Activated CD8-positive, alpha-beta T cell treated with anti-CD3 and anti-CD28 coated beads for 36 hours (primary cell): Measurements from ENCODE around the gene DNASE1L2. TPM values are rescaled to one million over a fixed set of nuclear protein-coding genes. Genes with fewer than 3 reads are reported as not detected.

Experiments used
- ATAC-seq: fragments of 200-7000 bp; cut with Tn5 transposase; one replicate; pipeline ENCODE4 v1.10.0; 2021; ENCODE audit warnings: mild to moderate bottlenecking, moderate library complexity
- CTCF ChIA-PET: fragments of 350-600 bp; sonication (Branson Sonifier 250); formaldehyde crosslinking; loops from one replicate; lab custom pipeline; 2021; ENCODE audit warnings: antibody characterized with exemption; lab: Charles Lee
- POLR2A ChIA-PET: fragments of 350-600 bp; sonication (Branson Sonifier 250); formaldehyde crosslinking; loops from one replicate; lab custom pipeline; 2021; ENCODE audit warnings: antibody characterized with exemption; lab: Charles Lee
- DNase-seq: peaks from one replicate; pipeline ENCODE4 v3.0.0-alpha.2; 2020
- H3K27ac Mint-ChIP-seq: one replicate; pipeline ENCODE4 v1.8.0; 2021; ENCODE audit warnings: mild to moderate bottlenecking, mixed read lengths
- H3K27me3 Mint-ChIP-seq: one replicate; pipeline ENCODE4 v1.8.0; 2021; ENCODE audit warnings: mixed read lengths
- H3K36me3 Mint-ChIP-seq: one replicate; pipeline ENCODE4 v1.8.0; 2021; ENCODE audit warnings: low read depth, mixed read lengths
- H3K4me1 Mint-ChIP-seq: one replicate; pipeline ENCODE4 v1.8.0; 2021; ENCODE audit warnings: low read depth, mixed read lengths
- H3K4me3 Mint-ChIP-seq: one replicate; pipeline ENCODE4 v1.8.0; 2021; ENCODE audit warnings: mild to moderate bottlenecking, moderate library complexity, mixed read lengths
- H3K9me3 Mint-ChIP-seq: one replicate; pipeline ENCODE4 v1.8.0; 2021; ENCODE audit warnings: mixed read lengths
- intact Hi-C: fragments of 100-400 bp; cut with micrococcal nuclease; formaldehyde crosslinking; loops from one replicate; pipeline ENCODE4 v1.10.0; 2022
- total RNA-seq, 2 experiments: library from RNA; stranded (reverse); gene quantifications; one replicate each; pipeline ENCODE4 v1.2.3, GENCODE V29; 2021
- TF ChIP-seq, protein P1 (sequence below): fragments of 200-600 bp; IDR thresholded peaks from one replicate; pipeline ENCODE4 v1.8.0; 2022; ENCODE audit warnings: antibody characterized with exemption, mild to moderate bottlenecking

The DNASE1L2 gene
- total RNA-seq, 2 experiments from 2014 or later = 0.32 to 0.51 TPM

- Mint-ChIP-seq H3K27ac (no peak overlapping the region), H3K4me1 (peaks cover 7% of the 10 kb centered on the region), H3K36me3 (peaks cover 18% of the 10 kb centered on the region), H3K27me3 (no peaks in the 10 kb centered on the region), H3K4me3 (no peak overlapping the region), H3K9me3 (no peaks in the 10 kb centered on the region)
- ChIA-PET CTCF (no interaction called here), POLR2A (no interaction called here)
- DNase-seq = no peak
- no peak for ATAC-seq
- intact Hi-C loops = no loop called here
- TF ChIP-seq, protein P1, sequence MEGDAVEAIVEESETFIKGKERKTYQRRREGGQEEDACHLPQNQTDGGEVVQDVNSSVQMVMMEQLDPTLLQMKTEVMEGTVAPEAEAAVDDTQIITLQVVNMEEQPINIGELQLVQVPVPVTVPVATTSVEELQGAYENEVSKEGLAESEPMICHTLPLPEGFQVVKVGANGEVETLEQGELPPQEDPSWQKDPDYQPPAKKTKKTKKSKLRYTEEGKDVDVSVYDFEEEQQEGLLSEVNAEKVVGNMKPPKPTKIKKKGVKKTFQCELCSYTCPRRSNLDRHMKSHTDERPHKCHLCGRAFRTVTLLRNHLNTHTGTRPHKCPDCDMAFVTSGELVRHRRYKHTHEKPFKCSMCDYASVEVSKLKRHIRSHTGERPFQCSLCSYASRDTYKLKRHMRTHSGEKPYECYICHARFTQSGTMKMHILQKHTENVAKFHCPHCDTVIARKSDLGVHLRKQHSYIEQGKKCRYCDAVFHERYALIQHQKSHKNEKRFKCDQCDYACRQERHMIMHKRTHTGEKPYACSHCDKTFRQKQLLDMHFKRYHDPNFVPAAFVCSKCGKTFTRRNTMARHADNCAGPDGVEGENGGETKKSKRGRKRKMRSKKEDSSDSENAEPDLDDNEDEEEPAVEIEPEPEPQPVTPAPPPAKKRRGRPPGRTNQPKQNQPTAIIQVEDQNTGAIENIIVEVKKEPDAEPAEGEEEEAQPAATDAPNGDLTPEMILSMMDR = no peak
Observed at GRCh38 chr16:2228161-2228824, 8.0 kb upstream of the DNASE1L2 start.

GRCh38 chr16:2229091-2229490 lies 7.2 kb upstream of the DNASE1L2 start:
- intact Hi-C loops = no loop called here
- Mint-ChIP-seq H3K9me3 (no peaks in the 10 kb centered on the region), H3K36me3 (peaks cover 21% of the 10 kb centered on the region), H3K27me3 (no peaks in the 10 kb centered on the region), H3K4me1 (peaks cover 7% of the 10 kb centered on the region), H3K27ac (no peak overlapping the region), H3K4me3 (no peak overlapping the region)
- no peak for DNase-seq
- no peak for ATAC-seq
- POLR2A ChIA-PET = interaction anchor here (1.6 to 1.8 kb wide), 2 partner anchors 34 to 74 kb away, joined by 4 read pairs; partner anchors contain the start of gene TRAF7
- TF ChIP-seq, protein P1 = no peak
- CTCF ChIA-PET = no interaction called here

DNA sequence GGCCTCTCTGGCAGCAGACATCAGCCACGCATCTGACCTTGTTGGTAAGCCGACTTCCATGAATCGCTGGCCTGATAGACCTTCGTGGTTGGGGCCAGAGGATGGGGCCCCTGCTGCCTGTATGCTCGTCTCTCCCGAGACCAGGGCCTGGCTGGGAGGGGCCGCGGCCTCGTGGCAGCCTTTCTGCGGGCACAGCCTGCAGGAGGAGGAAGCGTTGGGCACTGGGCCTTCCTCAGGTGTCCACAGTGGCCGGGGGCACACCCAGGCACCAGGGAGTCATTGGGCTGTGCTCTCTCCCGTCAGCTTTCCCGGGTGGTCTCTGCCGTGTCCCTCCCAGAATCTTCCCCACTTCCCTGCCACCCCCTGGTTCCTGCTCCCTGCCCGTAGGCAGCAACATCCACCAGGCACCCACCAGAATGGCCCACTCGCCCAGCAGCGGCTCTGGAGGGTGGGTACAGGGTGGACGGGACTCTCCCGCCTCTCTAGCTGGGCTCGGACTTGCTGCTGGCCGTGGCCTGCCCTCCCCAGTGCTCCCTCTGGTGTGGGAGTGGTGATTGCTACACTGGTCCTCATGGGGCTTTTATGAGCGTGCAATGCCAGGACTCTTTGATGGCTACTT lies 6.5 kb upstream of the DNASE1L2 start:
- POLR2A ChIA-PET = interaction anchor here (1.2 to 3.4 kb wide), 4 partner anchors 19 to 75 kb away, joined by 4 to 19 read pairs (median 4); partner anchors contain the start of genes BRICD5, ECI1 and TRAF7
- H3K4me1 Mint-ChIP-seq = peaks cover 5% of the 10 kb centered on the region
- no peak overlapping the region for H3K27ac Mint-ChIP-seq
- no peaks in the 10 kb centered on the region for H3K9me3 Mint-ChIP-seq
- no peak for DNase-seq
- no peak overlapping the region for H3K4me3 Mint-ChIP-seq
- H3K36me3 Mint-ChIP-seq = peaks cover 25% of the 10 kb centered on the region
- no peak for ATAC-seq
- H3K27me3 Mint-ChIP-seq = no peaks in the 10 kb centered on the region
- CTCF ChIA-PET = no interaction called here
- TF ChIP-seq, protein P1 = no peak
- intact Hi-C loops = no loop called here

DNA sequence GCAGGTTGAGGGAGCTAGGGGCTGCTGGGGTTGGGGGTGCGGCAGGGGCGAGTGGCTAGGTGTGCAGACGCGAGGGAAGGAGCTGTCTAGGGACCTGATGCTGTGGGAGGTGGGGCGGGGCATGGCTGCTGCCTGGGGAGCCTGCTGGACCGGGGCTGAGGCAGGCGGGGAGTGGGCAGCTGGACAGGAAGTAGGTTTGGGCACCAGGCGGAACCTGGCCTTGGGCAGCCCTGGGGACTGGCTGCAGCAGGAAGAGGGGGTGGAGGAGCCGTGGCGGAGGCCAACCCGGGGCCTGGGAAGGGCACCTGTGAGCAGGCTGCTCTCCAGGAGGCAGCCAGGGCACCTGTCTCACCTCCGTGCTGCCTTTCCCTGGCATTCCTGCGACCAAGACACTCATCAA lies 5.9 kb upstream of the DNASE1L2 start:
- no peak for DNase-seq
- peaks cover 5% of the 10 kb centered on the region for H3K4me1 Mint-ChIP-seq
- H3K27ac Mint-ChIP-seq = no peak overlapping the region
- intact Hi-C loops = no loop called here
- TF ChIP-seq, protein P1 = no peak
- H3K36me3 Mint-ChIP-seq = peaks cover 31% of the 10 kb centered on the region
- POLR2A ChIA-PET = interaction anchor here (1.2 to 3.4 kb wide), 4 partner anchors 20 to 75 kb away, joined by 4 to 19 read pairs (median 4); partner anchors contain the start of genes BRICD5, ECI1 and TRAF7
- CTCF ChIA-PET = no interaction called here
- no peaks in the 10 kb centered on the region for H3K9me3 Mint-ChIP-seq
- H3K4me3 Mint-ChIP-seq = no peak overlapping the region
- no peak for ATAC-seq
- no peaks in the 10 kb centered on the region for H3K27me3 Mint-ChIP-seq
